ENCODE results near the gene PRKN.

PRKN gene

GRCh38 chr6:162238675-162239074 lies 488.9 kb downstream of the PRKN start:
- Histone ChIP-seq H3K4me3 (ENCODE audit: insufficient read depth, low read depth, low read length, poor library complexity, severe bottlenecking) (no peak overlapping the region), H3K36me3 (ENCODE audit: control insufficient read depth, insufficient read depth, low read length) (no peaks in the 10 kb centered on the region), H3K9me3 (ENCODE audit: control insufficient read depth, low read length) (no peaks in the 10 kb centered on the region), H3K27me3 (replicated peaks; ENCODE audit: control insufficient read depth, insufficient read depth, low read length, poor library complexity, severe bottlenecking) (no peaks in the 10 kb centered on the region), H3K4me1 (ENCODE audit: control insufficient read depth, insufficient read depth, low read length, poor library complexity, severe bottlenecking) (no peaks in the 10 kb centered on the region), H3K27ac (ENCODE audit: insufficient read depth, low read length, poor library complexity, severe bottlenecking) (no peak overlapping the region)
- DNase-seq, result no peak

- H3K4me3 ChIP-seq (ENCODE audit: insufficient read depth, low read depth, low read length, poor library complexity, severe bottlenecking), result no peak overlapping the region
- H3K9me3 ChIP-seq (ENCODE audit: control insufficient read depth, low read length), result no peaks in the 10 kb centered on the region
- no peaks in the 10 kb centered on the region for H3K27me3 ChIP-seq (replicated peaks; ENCODE audit: control insufficient read depth, insufficient read depth, low read length, poor library complexity, severe bottlenecking)
- no peak for DNase-seq
- H3K36me3 ChIP-seq (ENCODE audit: control insufficient read depth, insufficient read depth, low read length), result no peaks in the 10 kb centered on the region
- no peaks in the 10 kb centered on the region for H3K4me1 ChIP-seq (ENCODE audit: control insufficient read depth, insufficient read depth, low read length, poor library complexity, severe bottlenecking)
- no peak overlapping the region for H3K27ac ChIP-seq (ENCODE audit: insufficient read depth, low read length, poor library complexity, severe bottlenecking)
These were observed 490.2 kb downstream of the PRKN start for GRCh38 chr6:162237331-162237730.

DNA sequence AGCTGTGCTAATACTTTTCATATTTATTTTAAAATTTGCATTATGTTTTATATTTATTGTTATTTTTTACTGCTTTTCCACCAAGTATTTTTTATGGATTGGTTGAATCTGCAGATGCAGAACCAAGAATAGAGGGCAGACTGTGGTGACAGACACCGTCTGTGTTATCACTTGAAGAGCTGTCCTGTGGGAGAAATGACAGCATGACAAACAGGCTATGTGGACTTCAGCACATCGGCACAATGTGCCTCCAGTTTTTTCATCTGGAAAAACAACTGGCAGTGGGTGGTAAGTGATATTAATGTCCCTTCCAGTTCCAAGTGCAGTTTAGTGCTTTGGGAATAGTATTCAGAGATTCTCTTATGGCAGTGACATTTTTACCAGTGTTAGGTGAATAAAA lies 492.9 kb downstream of the PRKN start:
- Histone ChIP-seq H3K9me3 (ENCODE audit: control insufficient read depth, low read length) (no peaks in the 10 kb centered on the region), H3K27ac (ENCODE audit: insufficient read depth, low read length, poor library complexity, severe bottlenecking) (no peak overlapping the region), H3K36me3 (ENCODE audit: control insufficient read depth, insufficient read depth, low read length) (no peaks in the 10 kb centered on the region), H3K27me3 (replicated peaks; ENCODE audit: control insufficient read depth, insufficient read depth, low read length, poor library complexity, severe bottlenecking) (no peaks in the 10 kb centered on the region), H3K4me3 (ENCODE audit: insufficient read depth, low read depth, low read length, poor library complexity, severe bottlenecking) (no peak overlapping the region), H3K4me1 (ENCODE audit: control insufficient read depth, insufficient read depth, low read length, poor library complexity, severe bottlenecking) (no peaks in the 10 kb centered on the region)
- no peak for DNase-seq

GRCh38 chr6:162230147-162230752 lies 497.3 kb downstream of the PRKN start:
- no peaks in the 10 kb centered on the region for H3K36me3 ChIP-seq (ENCODE audit: control insufficient read depth, insufficient read depth, low read length)
- H3K27ac ChIP-seq (ENCODE audit: insufficient read depth, low read length, poor library complexity, severe bottlenecking), result no peak overlapping the region
- no peaks in the 10 kb centered on the region for H3K27me3 ChIP-seq (replicated peaks; ENCODE audit: control insufficient read depth, insufficient read depth, low read length, poor library complexity, severe bottlenecking)
- H3K9me3 ChIP-seq (ENCODE audit: control insufficient read depth, low read length), result no peaks in the 10 kb centered on the region
- H3K4me1 ChIP-seq (ENCODE audit: control insufficient read depth, insufficient read depth, low read length, poor library complexity, severe bottlenecking), result no peaks in the 10 kb centered on the region
- no peak for DNase-seq
- no peak overlapping the region for H3K4me3 ChIP-seq (ENCODE audit: insufficient read depth, low read depth, low read length, poor library complexity, severe bottlenecking)

GRCh38 chr6:162229093-162229492 lies 498.5 kb downstream of the PRKN start:
- no peaks in the 10 kb centered on the region for H3K9me3 ChIP-seq (ENCODE audit: control insufficient read depth, low read length)
- H3K36me3 ChIP-seq (ENCODE audit: control insufficient read depth, insufficient read depth, low read length), result no peaks in the 10 kb centered on the region
- H3K27me3 ChIP-seq (replicated peaks; ENCODE audit: control insufficient read depth, insufficient read depth, low read length, poor library complexity, severe bottlenecking), result no peaks in the 10 kb centered on the region
- H3K4me3 ChIP-seq (ENCODE audit: insufficient read depth, low read depth, low read length, poor library complexity, severe bottlenecking), result no peak overlapping the region
- no peaks in the 10 kb centered on the region for H3K4me1 ChIP-seq (ENCODE audit: control insufficient read depth, insufficient read depth, low read length, poor library complexity, severe bottlenecking)
- no peak overlapping the region for H3K27ac ChIP-seq (ENCODE audit: insufficient read depth, low read length, poor library complexity, severe bottlenecking)
- DNase-seq, result no peak

DNA sequence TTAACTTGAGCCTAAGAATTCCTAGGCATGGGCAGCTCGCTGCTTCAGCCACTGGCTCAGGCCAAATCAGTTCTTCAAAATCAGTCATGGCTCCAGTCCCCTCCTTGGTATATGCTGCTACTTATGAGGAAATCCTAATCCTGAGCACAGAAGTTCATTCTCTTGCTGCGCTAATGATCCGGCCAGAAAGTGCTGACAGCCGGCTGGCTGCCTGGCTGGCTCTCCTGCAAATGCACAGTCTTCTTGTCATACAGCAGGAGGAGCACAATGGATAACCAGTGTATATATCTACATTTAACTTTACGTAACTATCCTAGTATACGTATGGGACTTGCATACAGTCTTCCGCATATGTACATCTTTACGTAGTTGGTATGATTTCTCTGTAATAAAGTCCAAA lies 500.8 kb downstream of the PRKN start:
- no peaks in the 10 kb centered on the region for H3K4me1 ChIP-seq (ENCODE audit: control insufficient read depth, insufficient read depth, low read length, poor library complexity, severe bottlenecking)

GRCh38 chr6:162222521-162222920 lies 505.0 kb downstream of the PRKN start:
- Histone ChIP-seq H3K4me1 (ENCODE audit: control insufficient read depth, insufficient read depth, low read length, poor library complexity, severe bottlenecking) (no peaks in the 10 kb centered on the region), H3K36me3 (ENCODE audit: control insufficient read depth, insufficient read depth, low read length) (no peaks in the 10 kb centered on the region), H3K27me3 (replicated peaks; ENCODE audit: control insufficient read depth, insufficient read depth, low read length, poor library complexity, severe bottlenecking) (no peaks in the 10 kb centered on the region), H3K9me3 (ENCODE audit: control insufficient read depth, low read length) (no peaks in the 10 kb centered on the region), H3K27ac (ENCODE audit: insufficient read depth, low read length, poor library complexity, severe bottlenecking) (no peak overlapping the region), H3K4me3 (ENCODE audit: insufficient read depth, low read depth, low read length, poor library complexity, severe bottlenecking) (no peak overlapping the region)
- DNase-seq, result no peak

More for the DNA sequence above, 500.8 kb downstream of the PRKN start:
- Histone ChIP-seq H3K27ac (ENCODE audit: insufficient read depth, low read length, poor library complexity, severe bottlenecking) (no peak overlapping the region), H3K36me3 (ENCODE audit: control insufficient read depth, insufficient read depth, low read length) (no peaks in the 10 kb centered on the region), H3K4me3 (ENCODE audit: insufficient read depth, low read depth, low read length, poor library complexity, severe bottlenecking) (no peak overlapping the region), H3K27me3 (replicated peaks; ENCODE audit: control insufficient read depth, insufficient read depth, low read length, poor library complexity, severe bottlenecking) (no peaks in the 10 kb centered on the region), H3K9me3 (ENCODE audit: control insufficient read depth, low read length) (no peaks in the 10 kb centered on the region)
- DNase-seq, result no peak

GRCh38 chr6:162220876-162221275 lies 506.7 kb downstream of the PRKN start:
- H3K4me3 ChIP-seq (ENCODE audit: insufficient read depth, low read depth, low read length, poor library complexity, severe bottlenecking), result no peak overlapping the region
- H3K27me3 ChIP-seq (replicated peaks; ENCODE audit: control insufficient read depth, insufficient read depth, low read length, poor library complexity, severe bottlenecking), result no peaks in the 10 kb centered on the region
- no peaks in the 10 kb centered on the region for H3K4me1 ChIP-seq (ENCODE audit: control insufficient read depth, insufficient read depth, low read length, poor library complexity, severe bottlenecking)
- no peaks in the 10 kb centered on the region for H3K9me3 ChIP-seq (ENCODE audit: control insufficient read depth, low read length)
- no peaks in the 10 kb centered on the region for H3K36me3 ChIP-seq (ENCODE audit: control insufficient read depth, insufficient read depth, low read length)
- no peak for DNase-seq
- no peak overlapping the region for H3K27ac ChIP-seq (ENCODE audit: insufficient read depth, low read length, poor library complexity, severe bottlenecking)

GRCh38 chr6:162219266-162219665 lies 508.3 kb downstream of the PRKN start:
- H3K9me3 ChIP-seq (ENCODE audit: control insufficient read depth, low read length), result no peaks in the 10 kb centered on the region
- no peak overlapping the region for H3K27ac ChIP-seq (ENCODE audit: insufficient read depth, low read length, poor library complexity, severe bottlenecking)
- no peak overlapping the region for H3K4me3 ChIP-seq (ENCODE audit: insufficient read depth, low read depth, low read length, poor library complexity, severe bottlenecking)
- H3K27me3 ChIP-seq (replicated peaks; ENCODE audit: control insufficient read depth, insufficient read depth, low read length, poor library complexity, severe bottlenecking), result no peaks in the 10 kb centered on the region
- H3K36me3 ChIP-seq (ENCODE audit: control insufficient read depth, insufficient read depth, low read length), result no peaks in the 10 kb centered on the region
- no peak for DNase-seq
- no peaks in the 10 kb centered on the region for H3K4me1 ChIP-seq (ENCODE audit: control insufficient read depth, insufficient read depth, low read length, poor library complexity, severe bottlenecking)

GRCh38 chr6:162217811-162218493 lies 509.6 kb downstream of the PRKN start:
- DNase-seq, result no peak
- H3K9me3 ChIP-seq (ENCODE audit: control insufficient read depth, low read length), result no peaks in the 10 kb centered on the region

More at GRCh38 chr6:162217811-162218493, 509.6 kb downstream of the PRKN start:
- no peaks in the 10 kb centered on the region for H3K4me1 ChIP-seq (ENCODE audit: control insufficient read depth, insufficient read depth, low read length, poor library complexity, severe bottlenecking)
- H3K36me3 ChIP-seq (ENCODE audit: control insufficient read depth, insufficient read depth, low read length), result no peaks in the 10 kb centered on the region
- no peak overlapping the region for H3K4me3 ChIP-seq (ENCODE audit: insufficient read depth, low read depth, low read length, poor library complexity, severe bottlenecking)
- H3K27ac ChIP-seq (ENCODE audit: insufficient read depth, low read length, poor library complexity, severe bottlenecking), result no peak overlapping the region
- H3K27me3 ChIP-seq (replicated peaks; ENCODE audit: control insufficient read depth, insufficient read depth, low read length, poor library complexity, severe bottlenecking), result no peaks in the 10 kb centered on the region

All from effector memory CD4-positive, alpha-beta T cell (primary cell).